ENCODE data around the gene CRB2.

CRB2 gene

DNA sequence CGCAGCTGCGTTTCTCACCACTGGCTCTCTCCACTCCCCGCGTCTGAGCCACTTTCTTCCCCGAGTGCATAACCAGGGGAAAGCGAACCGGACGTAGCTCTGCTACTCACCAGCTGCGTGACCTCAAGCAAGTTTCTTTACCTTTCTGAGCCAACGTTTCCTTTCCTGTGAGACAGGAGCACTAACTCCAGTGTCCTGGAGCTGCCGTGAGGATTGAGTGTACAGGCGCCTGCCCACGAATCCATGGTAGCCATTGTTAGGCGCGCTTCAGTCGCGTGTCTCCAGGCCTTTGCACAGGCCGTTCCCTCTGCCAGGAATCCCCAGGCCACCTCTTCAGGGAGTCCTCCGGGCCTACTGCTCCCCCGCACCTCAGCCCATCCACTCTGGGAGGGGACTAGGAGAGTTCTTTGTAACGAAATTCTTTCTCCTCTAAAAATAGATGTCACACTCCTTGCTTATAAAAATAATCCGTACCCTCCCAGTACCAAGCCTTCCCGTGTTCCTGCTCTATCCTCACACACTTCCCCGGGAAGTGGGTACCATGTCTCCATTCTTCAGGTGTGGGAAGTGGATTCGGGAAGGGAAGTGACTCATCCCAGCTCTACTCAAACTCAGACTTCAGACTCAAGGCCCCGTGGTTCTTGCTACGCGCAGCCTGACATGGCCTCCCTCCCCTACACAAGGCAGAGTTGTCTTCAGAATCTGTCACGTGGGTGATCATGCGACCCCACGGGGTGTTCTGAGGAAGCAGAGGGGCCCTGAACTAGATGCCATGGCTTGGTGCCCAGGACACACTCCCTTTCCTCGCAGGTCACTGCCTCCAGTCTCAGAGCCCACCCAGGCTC lies 16.1 kb upstream of the CRB2 start:
- H3K27ac ChIP-seq (ENCODE audit: low read depth, low read length): no peak overlapping the region

DNA sequence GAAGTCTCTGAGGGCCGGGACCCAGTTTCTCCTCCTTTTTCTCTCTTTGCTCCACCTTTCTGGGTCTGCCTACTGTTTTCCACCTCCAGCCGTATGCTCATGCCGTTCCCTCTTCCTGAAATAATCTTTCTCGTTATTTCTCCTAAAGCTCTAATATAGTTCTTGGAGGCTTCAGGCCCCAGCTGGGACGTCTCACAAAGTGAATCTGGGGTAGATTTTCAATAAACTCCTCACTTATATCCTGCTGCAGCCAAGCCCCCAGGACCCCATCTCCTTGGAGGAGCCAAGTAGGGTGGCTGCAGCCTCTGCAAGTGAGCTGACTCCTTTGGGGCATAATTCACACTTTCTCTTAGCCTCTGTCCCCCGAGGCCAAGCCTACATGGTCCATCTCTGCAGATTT lies 14.2 kb upstream of the CRB2 start:
- no peaks in the 10 kb centered on the region for H3K36me3 ChIP-seq (ENCODE audit: control insufficient read depth, insufficient read depth, low read length)
- H3K4me3 ChIP-seq (ENCODE audit: low read depth, low read length): no peak overlapping the region

More for the DNA sequence above, 16.1 kb upstream of the CRB2 start:
- Histone ChIP-seq H3K9ac (ENCODE audit: low read length) (peak overlapping the region; percentile 14), H3K9me3 (ENCODE audit: control insufficient read depth, insufficient read depth, low read depth, low read length) (no peaks in the 10 kb centered on the region), H3K27me3 (ENCODE audit: control insufficient read depth, insufficient read depth, low read length) (no peaks in the 10 kb centered on the region), H3K4me1 (ENCODE audit: control insufficient read depth, insufficient read depth, low read length) (peaks cover 37% of the 10 kb centered on the region), H3K36me3 (ENCODE audit: control insufficient read depth, insufficient read depth, low read length) (no peaks in the 10 kb centered on the region), H3K4me3 (ENCODE audit: low read depth, low read length) (0 out of 2 replicates have a peak overlapping the region, but pooled peaks have one; percentile 2)

DNA sequence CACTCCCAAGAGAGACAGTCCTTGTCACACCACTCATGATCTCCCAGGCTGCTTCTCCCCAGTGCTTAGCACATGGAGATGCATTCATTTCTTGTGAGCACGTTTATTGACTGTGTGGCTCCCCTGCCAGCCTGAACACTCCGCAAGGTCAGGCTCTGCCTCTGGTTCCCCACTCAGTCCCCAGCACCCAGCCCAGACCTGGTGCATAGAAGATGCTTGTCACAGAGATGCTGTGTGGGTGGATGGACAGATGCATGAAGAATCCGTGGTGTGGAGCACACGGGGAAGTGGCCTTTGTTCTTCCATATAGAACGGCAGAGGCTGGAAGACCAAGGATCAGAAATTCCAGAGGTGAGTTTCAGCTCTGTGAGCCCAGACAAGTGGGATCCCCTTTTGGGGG lies 13.8 kb upstream of the CRB2 start:
- Histone ChIP-seq H3K4me1 (ENCODE audit: control insufficient read depth, insufficient read depth, low read length) (peaks cover 21% of the 10 kb centered on the region), H3K9me3 (ENCODE audit: control insufficient read depth, insufficient read depth, low read depth, low read length) (no peaks in the 10 kb centered on the region), H3K36me3 (ENCODE audit: control insufficient read depth, insufficient read depth, low read length) (no peaks in the 10 kb centered on the region), H3K27me3 (ENCODE audit: control insufficient read depth, insufficient read depth, low read length) (no peaks in the 10 kb centered on the region), H3K4me3 (ENCODE audit: low read depth, low read length) (no peak overlapping the region), H3K9ac (ENCODE audit: low read length) (no peak overlapping the region), H3K27ac (ENCODE audit: low read depth, low read length) (no peak overlapping the region)

More for the DNA sequence above, 14.2 kb upstream of the CRB2 start:
- Histone ChIP-seq H3K27ac (ENCODE audit: low read depth, low read length) (no peak overlapping the region), H3K9ac (ENCODE audit: low read length) (no peak overlapping the region), H3K27me3 (ENCODE audit: control insufficient read depth, insufficient read depth, low read length) (no peaks in the 10 kb centered on the region), H3K9me3 (ENCODE audit: control insufficient read depth, insufficient read depth, low read depth, low read length) (no peaks in the 10 kb centered on the region), H3K4me1 (ENCODE audit: control insufficient read depth, insufficient read depth, low read length) (peaks cover 21% of the 10 kb centered on the region)

DNA sequence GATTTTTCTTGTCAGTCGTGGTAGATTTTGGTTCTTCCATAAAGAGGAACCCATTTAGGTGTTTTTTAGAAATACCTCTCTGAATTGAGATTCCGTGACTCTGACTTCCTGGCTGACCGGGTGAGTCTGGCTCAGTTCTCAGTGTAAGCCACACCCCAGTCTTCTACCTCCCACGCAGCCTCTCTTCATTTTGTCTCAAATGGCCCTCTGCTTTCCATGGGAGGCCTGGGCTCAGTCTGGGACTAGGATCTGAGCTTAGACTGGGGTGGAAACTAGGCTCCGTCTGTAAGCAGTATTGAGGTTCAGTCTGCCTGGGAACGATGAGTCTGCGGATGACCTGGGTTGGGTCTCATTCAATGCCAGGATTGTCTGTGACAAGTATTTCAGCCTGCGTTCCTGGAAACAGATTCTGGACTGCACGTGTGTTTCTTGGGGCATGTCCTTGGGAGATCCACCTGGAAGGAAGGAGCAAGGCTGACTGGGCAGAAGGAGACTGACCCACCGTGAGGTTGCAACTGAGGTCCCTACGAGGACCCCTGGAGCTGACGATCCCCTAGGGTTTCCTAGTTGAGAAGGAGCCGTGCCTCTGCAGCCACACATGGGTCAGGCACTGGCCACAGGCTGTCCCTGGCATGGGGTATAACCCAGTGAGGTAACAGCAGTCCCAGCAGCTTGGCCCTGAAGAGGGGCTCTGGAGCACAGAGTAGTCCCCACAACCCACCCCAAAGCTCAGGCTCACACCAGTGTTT lies 12.4 kb upstream of the CRB2 start:
- H3K27me3 ChIP-seq (ENCODE audit: control insufficient read depth, insufficient read depth, low read length): no peaks in the 10 kb centered on the region
- peaks cover 21% of the 10 kb centered on the region for H3K4me1 ChIP-seq (ENCODE audit: control insufficient read depth, insufficient read depth, low read length)
- no peak overlapping the region for H3K4me3 ChIP-seq (ENCODE audit: low read depth, low read length)
- no peak overlapping the region for H3K27ac ChIP-seq (ENCODE audit: low read depth, low read length)
- no peaks in the 10 kb centered on the region for H3K9me3 ChIP-seq (ENCODE audit: control insufficient read depth, insufficient read depth, low read depth, low read length)
- H3K9ac ChIP-seq (ENCODE audit: low read length): no peak overlapping the region
- H3K36me3 ChIP-seq (ENCODE audit: control insufficient read depth, insufficient read depth, low read length): no peaks in the 10 kb centered on the region

DNA sequence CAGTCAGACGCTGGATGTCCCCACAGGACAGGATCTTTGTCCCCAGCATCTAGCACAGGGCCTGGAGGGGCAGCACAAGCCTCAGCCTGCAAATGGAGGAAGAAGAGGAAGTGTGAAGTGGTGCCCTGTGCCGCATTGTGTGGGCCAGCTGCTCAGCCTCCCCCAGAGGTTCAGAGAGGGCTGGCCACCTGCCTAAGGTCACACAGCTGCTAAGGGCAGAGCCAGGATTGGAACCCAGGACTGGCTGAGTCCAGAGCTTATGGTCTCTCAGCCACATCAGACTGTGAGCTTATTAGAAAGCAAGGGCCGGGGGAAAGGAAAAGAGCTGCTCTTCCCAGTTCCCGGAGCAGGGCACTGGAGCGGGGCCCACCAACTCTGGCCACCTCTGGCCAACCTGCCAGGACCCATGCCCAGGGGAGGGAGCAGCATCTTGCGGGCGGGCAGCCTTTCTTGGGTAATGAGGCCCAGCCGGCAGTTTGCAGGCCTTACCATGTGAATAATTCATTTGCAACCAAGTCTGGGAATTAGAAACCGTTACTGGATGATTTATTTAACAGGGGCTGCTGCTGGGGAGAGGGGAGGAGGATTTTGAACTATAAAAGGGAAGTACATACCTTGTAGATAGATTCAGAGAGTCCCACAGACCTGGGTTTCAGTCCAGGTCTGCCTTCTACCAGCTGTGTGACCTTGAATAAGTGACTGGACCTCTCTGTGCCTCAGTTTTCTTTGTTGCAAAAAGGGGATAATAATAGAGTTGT lies 11.6 kb upstream of the CRB2 start:
- H3K4me1 ChIP-seq (ENCODE audit: control insufficient read depth, insufficient read depth, low read length): peaks cover 18% of the 10 kb centered on the region
- H3K36me3 ChIP-seq (ENCODE audit: control insufficient read depth, insufficient read depth, low read length): no peaks in the 10 kb centered on the region
- H3K27ac ChIP-seq (ENCODE audit: low read depth, low read length): no peak overlapping the region
- H3K9ac ChIP-seq (ENCODE audit: low read length): no peak overlapping the region
- H3K9me3 ChIP-seq (ENCODE audit: control insufficient read depth, insufficient read depth, low read depth, low read length): no peaks in the 10 kb centered on the region
- H3K27me3 ChIP-seq (ENCODE audit: control insufficient read depth, insufficient read depth, low read length): no peaks in the 10 kb centered on the region
- no peak overlapping the region for H3K4me3 ChIP-seq (ENCODE audit: low read depth, low read length)

DNA sequence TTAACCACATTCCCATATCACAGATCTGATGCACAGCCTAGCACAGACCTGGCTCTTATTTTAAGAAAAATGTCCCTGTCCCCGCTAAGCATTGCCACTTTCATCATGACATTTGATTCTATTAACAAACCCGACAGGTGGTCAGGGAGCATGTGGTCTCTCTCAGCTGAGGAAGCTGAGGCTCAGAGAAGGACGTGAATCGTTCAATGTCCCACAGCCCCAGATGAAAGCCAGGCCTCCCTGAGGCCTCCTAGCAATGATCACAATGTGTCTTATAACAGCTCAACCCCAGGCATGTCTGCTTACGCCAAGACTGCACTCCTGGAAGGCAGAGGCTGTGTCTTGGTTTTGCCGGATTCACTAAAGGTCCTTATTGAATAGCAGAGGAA lies 10.4 kb upstream of the CRB2 start:
- no peak overlapping the region for H3K4me3 ChIP-seq (ENCODE audit: low read depth, low read length)
- no peaks in the 10 kb centered on the region for H3K27me3 ChIP-seq (ENCODE audit: control insufficient read depth, insufficient read depth, low read length)
- H3K9me3 ChIP-seq (ENCODE audit: control insufficient read depth, insufficient read depth, low read depth, low read length): no peaks in the 10 kb centered on the region
- H3K27ac ChIP-seq (ENCODE audit: low read depth, low read length): no peak overlapping the region
- H3K4me1 ChIP-seq (ENCODE audit: control insufficient read depth, insufficient read depth, low read length): peaks cover 6% of the 10 kb centered on the region; the same call in 1 of the 2 replicates
- no peak overlapping the region for H3K9ac ChIP-seq (ENCODE audit: low read length)
- no peaks in the 10 kb centered on the region for H3K36me3 ChIP-seq (ENCODE audit: control insufficient read depth, insufficient read depth, low read length)

DNA sequence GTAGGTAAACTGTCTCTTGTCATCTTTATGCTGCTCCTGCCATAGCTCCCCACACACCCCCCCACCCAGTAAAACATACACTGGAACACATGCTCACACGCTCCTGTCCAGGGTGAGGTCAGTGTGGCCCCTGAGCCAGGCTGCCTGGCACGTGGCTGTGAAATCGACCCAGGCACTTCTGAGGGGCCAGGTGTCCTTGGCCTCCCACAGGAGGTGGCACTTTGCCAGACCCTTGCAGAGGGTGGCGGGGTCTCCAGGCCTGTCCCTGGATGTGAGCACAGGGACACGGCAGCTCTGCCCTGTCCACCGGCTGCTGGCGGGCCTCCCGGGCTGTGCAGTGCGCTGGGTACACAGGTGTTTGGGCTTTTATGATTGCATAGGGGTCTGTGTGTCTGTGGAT lies 10.0 kb upstream of the CRB2 start:
- no peaks in the 10 kb centered on the region for H3K36me3 ChIP-seq (ENCODE audit: control insufficient read depth, insufficient read depth, low read length)
- H3K4me1 ChIP-seq (ENCODE audit: control insufficient read depth, insufficient read depth, low read length): peaks cover 6% of the 10 kb centered on the region; the same call in 1 of the 2 replicates
- no peaks in the 10 kb centered on the region for H3K9me3 ChIP-seq (ENCODE audit: control insufficient read depth, insufficient read depth, low read depth, low read length)
- no peaks in the 10 kb centered on the region for H3K27me3 ChIP-seq (ENCODE audit: control insufficient read depth, insufficient read depth, low read length)
- H3K9ac ChIP-seq (ENCODE audit: low read length): no peak overlapping the region
- H3K4me3 ChIP-seq (ENCODE audit: low read depth, low read length): no peak overlapping the region
- H3K27ac ChIP-seq (ENCODE audit: low read depth, low read length): no peak overlapping the region

DNA sequence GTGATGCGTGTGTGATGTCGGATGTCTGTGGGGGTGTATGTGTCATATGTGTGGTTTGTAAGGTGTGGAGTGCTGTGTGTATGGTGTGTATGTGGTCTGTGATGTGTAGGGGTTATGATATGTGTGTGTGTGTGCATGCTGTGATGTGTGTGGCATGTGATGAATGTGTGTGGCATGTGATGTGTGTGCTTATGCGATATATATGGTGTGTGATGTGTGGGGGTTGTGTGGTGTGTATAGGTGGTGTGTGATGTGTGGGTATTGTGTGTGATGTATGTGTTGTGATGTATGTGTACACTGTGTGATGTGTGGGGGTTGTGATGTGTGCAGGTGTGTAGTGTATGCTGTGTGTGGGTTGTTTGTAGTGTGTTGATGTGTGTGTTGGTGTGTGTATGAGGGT lies 9.2 kb upstream of the CRB2 start:
- Histone ChIP-seq H3K27me3 (ENCODE audit: control insufficient read depth, insufficient read depth, low read length) (no peaks in the 10 kb centered on the region), H3K27ac (ENCODE audit: low read depth, low read length) (no peak overlapping the region), H3K9me3 (ENCODE audit: control insufficient read depth, insufficient read depth, low read depth, low read length) (no peaks in the 10 kb centered on the region), H3K9ac (ENCODE audit: low read length) (no peak overlapping the region), H3K36me3 (ENCODE audit: control insufficient read depth, insufficient read depth, low read length) (no peaks in the 10 kb centered on the region), H3K4me3 (ENCODE audit: low read depth, low read length) (no peak overlapping the region), H3K4me1 (ENCODE audit: control insufficient read depth, insufficient read depth, low read length) (peaks cover 6% of the 10 kb centered on the region; the same call in 1 of the 2 replicates)

DNA sequence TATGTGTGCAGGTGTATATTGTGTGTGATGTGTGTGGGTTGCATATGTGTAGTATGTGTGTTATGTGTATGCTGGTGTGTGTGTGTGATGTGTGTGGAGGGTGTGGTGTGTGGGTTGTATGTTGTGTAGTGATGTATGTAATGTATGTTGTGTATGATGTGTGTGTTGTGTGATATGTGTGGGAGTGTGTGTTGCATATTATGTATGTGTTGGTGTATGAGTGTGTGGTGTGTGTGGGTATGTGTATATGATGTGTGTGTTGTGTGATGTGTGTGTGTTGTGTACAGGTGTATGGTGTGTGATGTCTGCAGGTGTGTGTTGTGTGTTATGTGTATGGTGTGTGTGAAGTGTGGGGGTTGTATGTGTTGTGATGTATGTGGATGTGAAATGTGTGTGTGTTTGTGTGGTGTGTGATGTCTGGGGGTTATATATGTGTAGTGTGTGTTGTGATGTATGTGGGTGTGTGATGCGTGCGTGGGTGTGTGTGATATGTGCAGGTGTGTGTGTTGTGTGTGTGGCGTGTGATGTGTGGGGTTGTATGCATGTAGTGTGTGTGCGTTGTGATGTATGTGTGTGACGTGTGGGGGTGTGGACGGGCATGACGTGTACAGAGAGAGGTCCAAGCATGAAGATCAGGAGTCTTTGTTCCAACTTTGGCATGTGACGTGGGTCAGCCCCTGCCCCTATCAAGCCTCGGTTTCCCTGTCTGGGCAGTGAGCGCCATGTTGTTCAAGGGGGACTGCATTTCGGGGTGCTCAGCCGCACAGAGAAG lies 8.5 kb upstream of the CRB2 start:
- Histone ChIP-seq H3K27ac (ENCODE audit: low read depth, low read length) (no peak overlapping the region), H3K4me3 (ENCODE audit: low read depth, low read length) (no peak overlapping the region), H3K9ac (ENCODE audit: low read length) (no peak overlapping the region), H3K4me1 (ENCODE audit: control insufficient read depth, insufficient read depth, low read length) (peaks cover 6% of the 10 kb centered on the region; the same call in 1 of the 2 replicates), H3K27me3 (ENCODE audit: control insufficient read depth, insufficient read depth, low read length) (no peaks in the 10 kb centered on the region), H3K36me3 (ENCODE audit: control insufficient read depth, insufficient read depth, low read length) (no peaks in the 10 kb centered on the region), H3K9me3 (ENCODE audit: control insufficient read depth, insufficient read depth, low read depth, low read length) (no peaks in the 10 kb centered on the region)

DNA sequence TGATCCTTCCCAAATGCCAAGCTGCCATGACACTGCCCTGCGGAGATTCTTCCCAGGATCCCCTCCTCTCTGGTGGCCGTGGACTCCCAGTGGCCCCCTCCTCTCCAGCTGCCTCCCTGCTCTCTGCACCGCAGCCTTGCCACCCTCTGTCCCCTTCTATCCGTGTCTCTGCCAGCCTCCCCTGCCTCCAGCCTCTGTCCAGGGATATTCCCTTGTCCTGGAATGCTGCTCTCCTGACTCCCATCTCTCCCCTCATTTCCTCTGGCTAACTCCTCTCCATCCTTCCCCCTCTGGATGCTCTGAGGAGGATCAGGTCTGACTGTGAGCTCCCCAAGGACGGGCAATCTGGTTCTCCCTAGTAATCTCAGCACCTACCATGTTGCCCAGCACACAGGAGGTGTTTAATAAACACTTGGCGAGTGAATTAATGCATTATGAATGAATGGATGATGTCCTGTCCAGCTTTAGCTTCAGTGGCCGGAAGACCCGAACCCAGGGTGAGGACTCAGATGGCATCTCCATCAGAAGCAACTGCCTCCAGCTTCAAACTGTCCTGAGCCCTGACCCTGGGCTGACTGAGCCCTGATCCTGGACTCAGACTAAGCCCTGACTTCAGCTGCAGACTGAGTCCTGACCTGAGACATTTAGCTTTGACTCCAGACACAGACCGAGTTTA lies 7.5 kb upstream of the CRB2 start:
- Histone ChIP-seq H3K4me1 (ENCODE audit: control insufficient read depth, insufficient read depth, low read length) (peaks cover 4% of the 10 kb centered on the region; the same call in 1 of the 2 replicates), H3K36me3 (ENCODE audit: control insufficient read depth, insufficient read depth, low read length) (no peaks in the 10 kb centered on the region), H3K27me3 (ENCODE audit: control insufficient read depth, insufficient read depth, low read length) (no peaks in the 10 kb centered on the region), H3K4me3 (ENCODE audit: low read depth, low read length) (no peak overlapping the region), H3K27ac (ENCODE audit: low read depth, low read length) (no peak overlapping the region), H3K9ac (ENCODE audit: low read length) (no peak overlapping the region), H3K9me3 (ENCODE audit: control insufficient read depth, insufficient read depth, low read depth, low read length) (no peaks in the 10 kb centered on the region)
